A549 treated with ZK216348 at 1 μM for 4 hours (cell line): ENCODE data around the gene BICD2. TPM values are rescaled to one million over a fixed set of nuclear protein-coding genes. Genes with fewer than 3 reads are reported as not detected.

Experiments used
- total RNA-seq: library from RNA; stranded (reverse); fragments of 200-300 nt; extraction: Qiagen RNA extraction; gene quantifications from 5 replicates; pipeline ENCODE4 v1.2.3, GENCODE V29; 2022; ENCODE audit warnings: low read depth

The BICD2 gene
- total RNA-seq: 23.5 to 37.2 TPM (median 32.2 TPM) in 5 replicates

DNA sequence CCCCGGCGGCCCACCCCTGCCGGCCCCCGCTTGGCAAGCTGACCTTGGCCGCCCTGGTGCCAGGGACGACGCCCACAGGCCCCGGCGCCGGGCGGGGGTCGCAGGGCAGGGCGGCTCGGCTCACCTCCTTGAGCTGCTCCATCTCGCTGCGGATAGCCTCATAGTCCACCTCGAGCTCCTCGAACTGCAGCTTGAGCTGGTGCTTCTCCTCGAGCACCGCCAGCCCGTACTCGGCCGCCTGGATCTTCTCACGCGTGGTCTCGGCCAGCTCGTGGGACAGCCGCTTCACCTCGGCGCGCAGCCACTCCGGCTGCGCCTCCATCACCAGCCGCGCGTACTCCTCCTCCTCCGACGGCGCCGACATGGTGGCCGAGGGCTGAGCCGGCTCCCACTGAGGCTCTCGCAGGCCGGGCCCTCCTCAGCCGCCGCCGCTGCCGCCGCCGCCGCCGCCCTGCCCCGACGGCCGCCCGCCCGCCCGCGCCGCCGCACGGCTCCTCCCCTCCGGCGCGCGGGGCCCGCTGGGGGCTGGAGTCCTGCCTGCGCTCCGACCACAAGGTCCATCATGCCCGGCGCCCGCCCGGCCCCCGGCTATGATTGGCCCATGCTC, at the start of gene BICD2:
BICD2 (minus strand) TSS at position 453 of the 607 bp plus-strand sequence; CDS start at position 364, 89 bp downstream.

DNA sequence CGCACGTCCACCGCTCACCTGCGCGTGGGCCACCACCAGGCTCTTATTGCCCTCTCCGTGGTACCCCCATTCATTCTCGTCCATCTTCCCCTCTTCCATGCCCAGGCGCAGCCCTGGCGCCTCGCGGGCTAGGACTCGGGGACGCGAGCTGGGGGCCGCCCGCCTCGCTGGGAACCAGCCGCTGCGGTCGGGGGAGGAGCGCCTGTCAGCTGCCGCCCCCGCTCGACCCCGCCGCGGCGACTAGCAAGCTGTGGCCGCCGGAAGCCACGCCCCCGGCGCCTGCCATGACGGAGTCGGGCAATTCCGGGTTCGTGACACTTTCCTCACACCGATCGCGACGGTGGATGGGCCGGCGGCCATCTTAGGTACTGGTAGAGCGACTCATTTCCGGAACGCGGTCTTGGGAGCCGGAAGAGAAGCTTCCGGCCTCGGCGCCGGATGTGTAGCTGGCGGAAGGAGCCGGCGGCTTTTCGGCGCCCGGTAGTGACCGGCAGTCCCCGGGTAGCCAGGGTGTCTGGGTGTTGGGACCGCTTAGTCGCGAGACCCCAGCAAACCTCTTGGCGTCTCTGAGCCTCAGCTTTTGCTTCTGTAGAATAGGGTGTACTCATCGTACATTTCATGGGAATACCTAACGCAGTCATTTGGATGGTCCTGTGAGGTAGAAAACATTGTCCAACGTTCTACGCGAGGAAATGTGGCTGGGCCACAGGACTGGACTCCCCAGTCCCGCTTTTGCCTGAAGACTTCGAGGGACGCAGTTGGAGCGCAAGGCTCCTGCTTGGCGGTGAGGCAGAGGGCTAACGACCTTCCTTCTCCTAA, 94.5 kb downstream of the BICD2 start, which contains the start of gene IPPK:
IPPK (minus strand) TSS at position 242 of the 819 bp plus-strand sequence; CDS start at position 99, 143 bp downstream.

Other genes starting within 250 kb of the BICD2 start
- 0.09 to 0.19 TPM (median 0.15 TPM) in 4 of 5 replicates, not detected in the other for gene ECM2, start 228.8 kb downstream of the BICD2 start, total RNA-seq
- gene IPPK, start 94.7 kb downstream of the BICD2 start, total RNA-seq: 11.1 to 14.1 TPM (median 13.0 TPM) in 5 replicates
- gene ZNF484, start 113.2 kb upstream of the BICD2 start, total RNA-seq: 2.0 to 3.4 TPM (median 2.1 TPM) in 5 replicates
- gene FGD3, start 182.7 kb upstream of the BICD2 start, total RNA-seq: 0.13 to 0.36 TPM (median 0.17 TPM) in 5 replicates